Heart left ventricle (tissue), 16 donors: ENCODE results near the gene GABRR3. TPM values are rescaled to one million over a fixed set of nuclear protein-coding genes. Genes with fewer than 3 reads are reported as not detected.

Experiments
- ATAC-seq, 4 donors: fragments of 200-7000 bp; cut with Tn5 transposase; one replicate each; pipeline ENCODE4 v1.9.1; 2020 to 2022; ENCODE audit warnings: moderate library complexity in 4 of 4, mild to moderate bottlenecking in 3 of 4, moderate number of reproducible peaks in 1 of 4
- DNase-seq, 5 donors: peaks; one replicate each; pipeline ENCODE4 v3.0.0-alpha.2; 2020
- H3K27ac ChIP-seq, 12 donors: fragments of 200-600 bp; sonication (generic) in 4 of 12; one replicate each; pipeline versions ENCODE4 v1.5.0 to v1.8.0; 2016 to 2022; ENCODE audit warnings: mild to moderate bottlenecking in 2 of 12
- H3K27me3 ChIP-seq, 9 donors: fragments of 200-600 bp; sonication (generic) in 2 of 9; one replicate each; pipeline versions ENCODE4 v1.5.1 to v1.8.0; 2016 to 2022; ENCODE audit warnings: mild to moderate bottlenecking in 3 of 9
- H3K36me3 ChIP-seq, 9 donors: fragments of 200-600 bp; sonication (generic) in 2 of 9; one replicate each; pipeline versions ENCODE4 v1.5.0 to v1.8.0; 2018 to 2022; ENCODE audit warnings: mild to moderate bottlenecking in 2 of 9
- H3K4me1 ChIP-seq, 12 donors: fragments of 200-600 bp; sonication (generic) in 4 of 12; one replicate each; pipeline versions ENCODE4 v1.5.0 to v1.8.0; 2016 to 2022; ENCODE audit warnings: mild to moderate bottlenecking in 3 of 12
- H3K4me3 ChIP-seq, 12 donors: fragments of 200-600 bp; sonication (generic) in 4 of 12; one replicate each; pipeline versions ENCODE4 v1.5.0 to v1.8.0; 2017 to 2022; ENCODE audit warnings: mild to moderate bottlenecking in 9 of 12, moderate library complexity in 4 of 12
- H3K9me3 ChIP-seq, 12 donors: fragments of 200-600 bp; sonication (generic) in 4 of 12; one replicate each; pipeline versions ENCODE4 v1.5.0 to v1.8.0; 2016 to 2022; ENCODE audit warnings: mild to moderate bottlenecking in 1 of 12
- CTCF ChIP-seq, 12 donors: fragments of 200-600 bp; sonication (generic) in 4 of 12; IDR thresholded peaks; one replicate each; pipeline versions ENCODE4 v1.5.0 to v1.8.0; 2018 to 2022; ENCODE audit warnings: antibody characterized with exemption in 12 of 12, mild to moderate bottlenecking in 5 of 12
- POLR2A ChIP-seq, 2 donors: fragments of 450-650 bp; IDR thresholded peaks; one replicate each; pipeline ENCODE4 v1.6.1; 2017; ENCODE audit warnings: antibody characterized with exemption in 2 of 2, mild to moderate bottlenecking in 2 of 2, moderate library complexity in 2 of 2
- WGBS, 4 donors: extraction: QIAGEN DNeasy Blood & Tissue Kit in 2 of 4; methylation state at CpG; one replicate each; pipeline versions ENCODE4 v1.1.5 to v1.1.7; 2013 to 2018; 5-methylcytosine and 5-hydroxymethylcytosine counted together
- intact Hi-C, 10 donors: fragments of 100-400 bp; cut with DNase I; formaldehyde crosslinking; loops; one replicate each; pipeline versions ENCODE4 v1.11.1 to v1.14.2; 2022
- polyA plus RNA-seq, 2 donors: library from polyadenylated mRNA; stranded (reverse); fragments of 200-250 nt; gene quantifications; one replicate each; pipeline ENCODE4 v1.2.3, GENCODE V29; 2013
- total RNA-seq, 9 donors: library from RNA; depleted of rRNA in 2 of 9; stranded (reverse); fragments of >200 nt in 2 of 9; fragmentation: NEBNext Ultra II Directional in 3 of 9; extraction: Animal tissue kit (Norgen Biotek cat#: 25700) in 3 of 9; gene quantifications; one replicate each; pipeline versions ENCODE4 v1.1.0 to v1.2.4, GENCODE V29; 2016 to 2023
- donor health status: ischemic (EF 13 %, LVEDD 7.1; RV severe dilation, severe dysfunction).
- donor health status: healthy with polysubstance abuse.
- donor health status: DM: no; HTN: yes; CAD: no.
- donor health status: DM: no; HTN: no; CAD: no.
- donor health status: ischemic (EF 25% LVEDD 6.9; RV normal size, moderate dysfunction).
- donor health status: ischemic (EF 25% LVEDD 5.7; RV mildly dilated, moderate dysfunction).
- donor health status: healthy.
- donor health status: DM: yes; HTN: yes; CAD: no.
- donor health status: ischemic (EF 35%, LVEDD 5.7; RV mildly dilated, moderate dysfunction).
- donor health status: nonischemic (EF 11% LVEDD 7.7; RV severe dilation, severe dysfunction).
- donor health status: DM: yes; HTN: yes; CAD: no.
- donor health status: PGD.
- donor health status: ischemic (EF 29% LVEDD 5.4; RV normal size, mild dysfunction).
- donor health status: nonischemic (EF 23%, LVEDD 6.1; RV moderate dilation, normal function).

GABRR3 gene
- total and polyA plus RNA-seq, 11 donors, result not detected

- Histone ChIP-seq H3K4me1 (no peaks in the 10 kb centered on the region), H3K9me3 (no peaks in the 10 kb centered on the region), H3K4me3 (no peak overlapping the region), H3K27ac (no peak overlapping the region), H3K36me3 (no peaks in the 10 kb centered on the region), H3K27me3 (no peaks in the 10 kb centered on the region)
- TF ChIP-seq POLR2A (IDR thresholded peaks at IDR 0.05) (no peak), CTCF (IDR thresholded peaks at IDR 0.05) (no peak)
- ATAC-seq (no peak), DNase-seq (no peak)
- intact Hi-C loops, result no loop called here
- WGBS, 4 donors, result 85 to 88% (median 87%) methylated on average over 2 of the region's 2 CpGs
Observed at GRCh38 chr3:98005438-98005837, 29.7 kb downstream of the GABRR3 start.

GRCh38 chr3:98004721-98005120 is 30.4 kb downstream of the GABRR3 start:
- WGBS, 4 donors, result 76 to 80% (median 79%) methylated on average over 3 of the region's 3 CpGs
- Histone ChIP-seq H3K4me3 (no peak overlapping the region), H3K4me1 (no peaks in the 10 kb centered on the region), H3K36me3 (no peaks in the 10 kb centered on the region), H3K9me3 (no peaks in the 10 kb centered on the region), H3K27ac (no peak overlapping the region), H3K27me3 (no peaks in the 10 kb centered on the region)
- intact Hi-C loops, result no loop called here
- no peak for TF ChIP-seq POLR2A (IDR thresholded peaks at IDR 0.05)
- ATAC-seq (no peak), DNase-seq (no peak)

- Histone ChIP-seq H3K4me1 (no peaks in the 10 kb centered on the region), H3K27ac (no peak overlapping the region), H3K36me3 (no peaks in the 10 kb centered on the region), H3K9me3 (no peaks in the 10 kb centered on the region), H3K27me3 (no peaks in the 10 kb centered on the region), H3K4me3 (no peak overlapping the region)
- DNase-seq, result no peak
- no peak for ATAC-seq
- intact Hi-C loops, result no loop called here
- 63 to 80% (median 70%) methylated on average over 2 of the region's 2 CpGs for WGBS, 4 donors
- TF ChIP-seq CTCF (IDR thresholded peaks at IDR 0.05) (no peak), POLR2A (IDR thresholded peaks at IDR 0.05) (no peak)
Observed at GRCh38 chr3:98003306-98003969, 31.7 kb downstream of the GABRR3 start.

GRCh38 chr3:98002717-98003116 is 32.4 kb downstream of the GABRR3 start:
- no peaks in the 10 kb centered on the region for H3K27me3 ChIP-seq
- no peaks in the 10 kb centered on the region for H3K36me3 ChIP-seq
- TF ChIP-seq CTCF (IDR thresholded peaks at IDR 0.05) (no peak), POLR2A (IDR thresholded peaks at IDR 0.05) (no peak)
- WGBS, 4 donors, result 90 to 100% (median 97%) methylated on average over 1 of the region's 1 CpG
- intact Hi-C loops, result no loop called here
- no peak overlapping the region for H3K4me3 ChIP-seq
- DNase-seq (no peak), ATAC-seq (no peak)
- no peak overlapping the region for H3K27ac ChIP-seq
- no peaks in the 10 kb centered on the region for H3K4me1 ChIP-seq
- H3K9me3 ChIP-seq, result no peaks in the 10 kb centered on the region

- no peaks in the 10 kb centered on the region for H3K27me3 ChIP-seq
Observed at GRCh38 chr3:97999994-98000393, 35.1 kb downstream of the GABRR3 start.

More at GRCh38 chr3:97999994-98000393, 35.1 kb downstream of the GABRR3 start:
- ATAC-seq (no peak), DNase-seq (no peak)
- H3K36me3 ChIP-seq, result no peaks in the 10 kb centered on the region
- no peaks in the 10 kb centered on the region for H3K4me1 ChIP-seq
- H3K27ac ChIP-seq, result no peak overlapping the region
- no peak overlapping the region for H3K4me3 ChIP-seq
- no peaks in the 10 kb centered on the region for H3K9me3 ChIP-seq
- WGBS, 4 donors, result 25 to 52% (median 29%) methylated on average over 1 of the region's 1 CpG
- intact Hi-C loops, result no loop called here
- no peak for TF ChIP-seq CTCF (IDR thresholded peaks at IDR 0.05)
- no peak for TF ChIP-seq POLR2A (IDR thresholded peaks at IDR 0.05)
